GM13977 (cell line): ENCODE measurements around the gene TSGA10.
"Not testable (repeated sequence)": the region's sequence is repeated elsewhere in the genome, so short reads cannot be mapped to it uniquely, and the experiment has no call there.

ENCODE experiments used
- DNase-seq: peaks from one replicate; pipeline ENCODE4 v3.0.0; 2012; ENCODE audit warnings: low spot score
- CTCF ChIP-seq: IDR thresholded peaks from 2 replicates; pipeline ENCODE4 v1.5.1; 2012; ENCODE audit warnings: mild to moderate bottlenecking, control low read depth; ENCODE audit not compliant: insufficient read depth; ENCODE audit errors: extremely low read depth, missing control alignments
- in situ Hi-C: fragments of 300-500 bp; cut with MboI; formaldehyde crosslinking; loops from one replicate; pipeline ENCODE4 v1.12.0; 2022; ENCODE audit warnings: low sequenced_read_pairs, low pct_unique_long_range_greater_than_20kb, mixed read lengths, inconsistent platforms; ENCODE audit not compliant: unreplicated experiment

TSGA10 gene

GRCh38 chr2:99081891-99082290 lies 72.9 kb downstream of the TSGA10 start:
- TF ChIP-seq CTCF: no peak
- DNase-seq: no peak
- in situ Hi-C loops: no loop called here

- no peak for TF ChIP-seq CTCF
- DNase-seq: no peak
- in situ Hi-C loops: no loop called here
Observed at GRCh38 chr2:99079226-99079625, 75.5 kb downstream of the TSGA10 start.

GRCh38 chr2:99072551-99072950 lies 82.2 kb downstream of the TSGA10 start:
- in situ Hi-C loops: loop anchor here (25.0 kb wide), 1 partner anchor 435 kb away; no protein-coding TSS in a partner anchor
- no peak for TF ChIP-seq CTCF
- no peak for DNase-seq

DNA sequence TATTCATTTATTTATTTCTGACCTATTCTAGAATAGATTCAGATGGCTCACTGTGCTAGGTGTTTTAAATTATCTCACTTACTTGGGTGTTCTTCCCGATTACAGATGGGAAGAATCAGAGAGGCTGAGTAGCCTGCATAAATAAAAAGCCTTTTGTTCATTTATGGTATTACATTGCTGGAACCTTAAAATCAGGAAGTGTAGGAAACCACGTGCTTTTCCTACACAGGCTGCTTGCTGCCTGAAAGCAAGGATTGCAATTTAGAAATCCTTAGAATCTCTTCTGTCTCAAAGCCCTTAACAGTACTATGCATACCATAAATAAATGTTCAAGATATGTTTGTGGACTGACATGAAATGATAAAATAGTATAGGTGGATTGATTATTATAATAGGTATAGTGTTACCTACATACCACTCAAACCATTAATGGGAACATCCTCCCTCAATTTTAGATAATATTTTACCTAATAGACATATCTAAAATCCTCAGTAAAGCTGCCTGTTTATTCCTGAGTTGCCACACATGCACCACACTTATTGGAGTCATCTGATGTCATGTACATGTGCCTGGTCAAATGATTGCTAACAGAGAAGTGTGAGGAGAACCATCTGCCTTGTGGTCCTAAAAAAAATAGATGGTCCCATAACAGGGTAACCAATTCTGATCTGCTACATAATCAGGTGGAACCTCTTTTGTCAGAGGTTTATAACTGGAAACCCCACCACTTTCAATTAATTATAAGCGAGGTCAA lies 86.7 kb downstream of the TSGA10 start:
- in situ Hi-C loops: loop anchor here (25.0 kb wide), 1 partner anchor 431 kb away; no protein-coding TSS in a partner anchor
- no peak for TF ChIP-seq CTCF

GRCh38 chr2:99066075-99066958 lies 88.4 kb downstream of the TSGA10 start:
- in situ Hi-C loops: loop anchor here (25.0 kb wide), 1 partner anchor 429 kb away; no protein-coding TSS in a partner anchor
- DNase-seq: peak; percentile 48
- TF ChIP-seq CTCF: peak; percentile 60

More for the DNA sequence above, 86.7 kb downstream of the TSGA10 start:
- DNase-seq: no peak

- DNase-seq, in situ Hi-C loops: not testable (repeated sequence)
Observed at GRCh38 chr2:99049187-99049586, 105.6 kb downstream of the TSGA10 start.

DNA sequence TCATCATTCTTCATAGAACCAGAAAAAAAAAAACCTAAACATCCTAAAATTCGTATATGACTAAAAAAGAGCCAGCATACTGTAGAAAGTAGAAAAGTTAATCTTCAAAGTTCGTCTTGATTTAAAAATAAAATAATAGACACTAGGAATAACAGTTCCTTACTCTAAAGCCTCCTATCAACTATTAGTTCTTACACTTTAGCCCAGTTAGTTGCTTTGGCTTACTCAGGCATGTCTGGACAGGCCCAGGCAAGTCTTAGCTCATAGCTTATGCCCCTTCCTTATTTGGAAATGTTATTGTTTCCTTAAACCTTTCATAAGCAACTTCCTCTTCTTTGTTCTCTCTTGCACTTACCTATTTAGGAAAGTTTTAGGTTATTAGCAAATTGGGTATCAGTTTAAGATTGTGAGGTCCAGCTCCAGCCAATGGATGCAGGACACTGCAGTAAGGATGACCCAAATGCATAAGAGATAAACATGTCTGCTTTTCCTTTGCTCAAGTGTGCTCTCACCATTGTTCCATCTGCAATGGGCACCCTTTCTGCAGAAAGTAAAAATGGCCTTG lies 113.9 kb downstream of the TSGA10 start:
- in situ Hi-C loops, DNase-seq: not testable (repeated sequence)
